Ascending aorta (tissue), 2 donors: ENCODE measurements around the gene ZP4. TPM values are rescaled to one million over a fixed set of nuclear protein-coding genes. Genes with fewer than 3 reads are reported as not detected.

Experiments
- DNase-seq, 2 donors: peaks; one replicate each; pipeline ENCODE4 v3.0.0-alpha.2; 2019; ENCODE audit warnings: low spot score in 2 of 2
- H3K27ac ChIP-seq, 2 donors: fragments of 200-600 bp; sonication (generic); one replicate each; pipeline ENCODE4 v1.5.1; 2016 to 2017; ENCODE audit warnings: mild to moderate bottlenecking in 1 of 2
- H3K27me3 ChIP-seq: fragments of 200-600 bp; sonication (generic); one replicate; pipeline ENCODE4 v1.5.1; 2017
- H3K36me3 ChIP-seq, 2 donors: fragments of 200-600 bp; sonication (generic); one replicate each; pipeline ENCODE4 v1.5.1; 2016
- H3K4me1 ChIP-seq, 2 donors: fragments of 200-600 bp; sonication (generic); one replicate each; pipeline ENCODE4 v1.5.1; 2016 to 2017; ENCODE audit warnings: mild to moderate bottlenecking in 1 of 2
- H3K4me3 ChIP-seq, 2 donors: fragments of 200-600 bp; sonication (generic); one replicate each; pipeline ENCODE4 v1.5.1; 2016 to 2017; ENCODE audit warnings: mild to moderate bottlenecking in 1 of 2
- H3K9me3 ChIP-seq, 2 donors: fragments of 200-600 bp; sonication (generic); one replicate each; pipeline ENCODE4 v1.5.1; 2016
- intact Hi-C: fragments of 100-400 bp; cut with DNase I; formaldehyde crosslinking; loops from one replicate; pipeline ENCODE4 v1.15.1; 2023
- total RNA-seq: library from RNA; depleted of rRNA; stranded (reverse); fragments of >200 nt; gene quantifications from one replicate; pipeline ENCODE4 v1.1.0, GENCODE V29; 2016
- TF ChIP-seq, protein P1 (sequence below), 3 experiments: fragments of 200-600 bp in 2 of 3; fragments of 450-650 bp in 1 of 3; sonication (generic) in 2 of 3; IDR thresholded peaks; one replicate each; pipeline ENCODE4 v1.5.1; 2016 to 2019; ENCODE audit warnings: antibody characterized with exemption in 3 of 3, mild to moderate bottlenecking in 1 of 3, moderate library complexity in 1 of 3

ZP4 gene, protein sequence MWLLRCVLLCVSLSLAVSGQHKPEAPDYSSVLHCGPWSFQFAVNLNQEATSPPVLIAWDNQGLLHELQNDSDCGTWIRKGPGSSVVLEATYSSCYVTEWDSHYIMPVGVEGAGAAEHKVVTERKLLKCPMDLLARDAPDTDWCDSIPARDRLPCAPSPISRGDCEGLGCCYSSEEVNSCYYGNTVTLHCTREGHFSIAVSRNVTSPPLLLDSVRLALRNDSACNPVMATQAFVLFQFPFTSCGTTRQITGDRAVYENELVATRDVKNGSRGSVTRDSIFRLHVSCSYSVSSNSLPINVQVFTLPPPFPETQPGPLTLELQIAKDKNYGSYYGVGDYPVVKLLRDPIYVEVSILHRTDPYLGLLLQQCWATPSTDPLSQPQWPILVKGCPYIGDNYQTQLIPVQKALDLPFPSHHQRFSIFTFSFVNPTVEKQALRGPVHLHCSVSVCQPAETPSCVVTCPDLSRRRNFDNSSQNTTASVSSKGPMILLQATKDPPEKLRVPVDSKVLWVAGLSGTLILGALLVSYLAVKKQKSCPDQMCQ
- total RNA-seq = not detected

DNA sequence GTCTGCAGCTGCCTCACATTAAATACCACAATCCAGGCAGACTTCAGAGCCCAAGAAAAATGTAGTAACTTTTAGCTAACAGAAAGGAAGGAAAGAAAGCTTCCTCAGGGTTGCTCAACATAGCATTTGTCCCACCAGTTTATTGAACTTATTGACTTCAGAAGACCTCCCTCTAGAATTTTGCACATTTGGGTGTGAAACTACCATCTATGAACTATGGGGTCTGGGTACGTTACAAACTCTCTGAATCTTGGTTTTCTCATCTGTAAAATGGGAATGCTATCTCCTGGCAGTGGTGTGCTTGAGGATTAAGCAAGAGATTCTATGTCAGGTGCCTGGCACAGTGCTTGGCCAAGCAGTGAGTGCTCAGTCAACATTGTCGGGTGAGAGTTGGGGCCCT lies at the start of gene ZP4:
Gene ZP4, minus strand, starts transcription at position 101 of the 400 bp plus-strand sequence. CDS start 287 bp downstream, outside the sequence.
- intact Hi-C loops = no loop called here
- no peaks in the 10 kb centered on the region for H3K4me1 ChIP-seq
- H3K36me3 ChIP-seq = no peaks in the 10 kb centered on the region
- no peak within 1 kb of the TSS for H3K27ac ChIP-seq
- TF ChIP-seq, protein P1, sequence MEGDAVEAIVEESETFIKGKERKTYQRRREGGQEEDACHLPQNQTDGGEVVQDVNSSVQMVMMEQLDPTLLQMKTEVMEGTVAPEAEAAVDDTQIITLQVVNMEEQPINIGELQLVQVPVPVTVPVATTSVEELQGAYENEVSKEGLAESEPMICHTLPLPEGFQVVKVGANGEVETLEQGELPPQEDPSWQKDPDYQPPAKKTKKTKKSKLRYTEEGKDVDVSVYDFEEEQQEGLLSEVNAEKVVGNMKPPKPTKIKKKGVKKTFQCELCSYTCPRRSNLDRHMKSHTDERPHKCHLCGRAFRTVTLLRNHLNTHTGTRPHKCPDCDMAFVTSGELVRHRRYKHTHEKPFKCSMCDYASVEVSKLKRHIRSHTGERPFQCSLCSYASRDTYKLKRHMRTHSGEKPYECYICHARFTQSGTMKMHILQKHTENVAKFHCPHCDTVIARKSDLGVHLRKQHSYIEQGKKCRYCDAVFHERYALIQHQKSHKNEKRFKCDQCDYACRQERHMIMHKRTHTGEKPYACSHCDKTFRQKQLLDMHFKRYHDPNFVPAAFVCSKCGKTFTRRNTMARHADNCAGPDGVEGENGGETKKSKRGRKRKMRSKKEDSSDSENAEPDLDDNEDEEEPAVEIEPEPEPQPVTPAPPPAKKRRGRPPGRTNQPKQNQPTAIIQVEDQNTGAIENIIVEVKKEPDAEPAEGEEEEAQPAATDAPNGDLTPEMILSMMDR (IDR thresholded peaks at IDR 0.05) = no peak
- DNase-seq = no peak
- no peaks in the 10 kb centered on the region for H3K9me3 ChIP-seq
- H3K27me3 ChIP-seq = no peaks in the 10 kb centered on the region
- no peak within 1 kb of the TSS for H3K4me3 ChIP-seq

DNA sequence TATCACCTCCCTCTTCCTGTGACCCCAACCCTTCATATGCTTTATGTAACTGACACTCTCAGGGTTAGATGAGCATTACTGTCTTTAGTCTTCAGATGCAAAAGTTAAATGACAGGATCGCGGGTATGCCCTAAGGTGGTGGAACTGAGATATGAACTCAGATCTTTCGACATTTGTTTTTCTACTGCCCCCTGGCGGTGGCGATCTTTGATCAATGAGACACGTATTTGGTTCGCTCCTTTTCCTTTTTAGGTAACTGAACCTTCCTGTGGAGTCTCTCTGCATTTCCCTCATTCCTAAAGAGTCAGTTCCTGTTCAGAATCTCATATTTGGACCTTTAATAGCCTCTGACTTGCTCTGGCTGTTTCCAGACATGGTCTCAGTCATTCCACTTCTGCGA lies 47.8 kb upstream of the ZP4 start:
- TF ChIP-seq, protein P1 (IDR thresholded peaks at IDR 0.05) = no peak
- intact Hi-C loops = no loop called here
- Histone ChIP-seq H3K4me3 (no peak overlapping the region), H3K27ac (no peak overlapping the region), H3K36me3 (no peaks in the 10 kb centered on the region), H3K27me3 (no peaks in the 10 kb centered on the region), H3K4me1 (no peaks in the 10 kb centered on the region), H3K9me3 (no peaks in the 10 kb centered on the region)
- no peak for DNase-seq

DNA sequence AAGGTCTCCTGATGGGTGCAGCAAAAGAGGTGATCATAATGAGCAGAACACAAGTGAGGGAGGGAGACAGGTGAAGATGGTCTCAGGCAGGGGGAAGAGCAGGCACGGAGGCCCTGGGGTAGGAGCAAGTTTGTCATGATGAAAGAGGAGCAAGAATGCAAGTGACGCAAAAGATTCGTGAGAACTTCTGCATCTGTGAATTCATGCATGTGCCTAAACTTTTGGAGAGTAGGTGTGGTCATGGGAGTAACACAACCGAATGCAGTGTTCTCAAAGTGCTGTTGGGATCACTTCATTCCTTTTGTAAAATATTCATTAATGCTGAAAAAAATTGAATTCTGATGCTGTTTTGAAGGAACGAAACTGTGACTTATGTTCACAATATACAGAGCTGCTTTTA lies 47.3 kb upstream of the ZP4 start:
- no peaks in the 10 kb centered on the region for H3K4me1 ChIP-seq
- DNase-seq = no peak
- H3K36me3 ChIP-seq = no peaks in the 10 kb centered on the region
- TF ChIP-seq, protein P1 (IDR thresholded peaks at IDR 0.05) = no peak
- no peak overlapping the region for H3K4me3 ChIP-seq
- H3K9me3 ChIP-seq = no peaks in the 10 kb centered on the region
- intact Hi-C loops = no loop called here
- no peaks in the 10 kb centered on the region for H3K27me3 ChIP-seq
- H3K27ac ChIP-seq = no peak overlapping the region

DNA sequence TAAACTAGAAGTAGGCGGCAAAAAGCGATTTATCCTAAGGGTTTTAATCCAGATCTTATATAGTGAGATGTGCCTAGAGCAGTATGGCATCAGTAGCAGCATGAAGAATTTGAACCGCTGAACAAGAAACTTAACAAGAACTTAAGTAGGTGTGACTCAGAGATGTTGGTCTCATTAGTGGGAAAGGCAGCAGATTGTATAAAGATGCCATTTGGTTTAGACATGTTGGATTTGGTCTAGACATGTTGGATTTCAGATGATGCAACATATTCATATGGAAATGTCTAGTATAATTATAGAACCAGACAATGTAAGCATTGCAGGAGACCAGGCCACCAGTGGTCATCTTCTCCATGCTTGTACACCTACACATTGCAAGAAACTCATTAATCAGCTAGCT lies 42.1 kb upstream of the ZP4 start:
- Histone ChIP-seq H3K4me1 (no peaks in the 10 kb centered on the region), H3K36me3 (no peaks in the 10 kb centered on the region), H3K27ac (no peak overlapping the region), H3K4me3 (no peak overlapping the region), H3K9me3 (no peaks in the 10 kb centered on the region), H3K27me3 (no peaks in the 10 kb centered on the region)
- intact Hi-C loops = no loop called here
- no peak for DNase-seq
- TF ChIP-seq, protein P1 (IDR thresholded peaks at IDR 0.05) = no peak

DNA sequence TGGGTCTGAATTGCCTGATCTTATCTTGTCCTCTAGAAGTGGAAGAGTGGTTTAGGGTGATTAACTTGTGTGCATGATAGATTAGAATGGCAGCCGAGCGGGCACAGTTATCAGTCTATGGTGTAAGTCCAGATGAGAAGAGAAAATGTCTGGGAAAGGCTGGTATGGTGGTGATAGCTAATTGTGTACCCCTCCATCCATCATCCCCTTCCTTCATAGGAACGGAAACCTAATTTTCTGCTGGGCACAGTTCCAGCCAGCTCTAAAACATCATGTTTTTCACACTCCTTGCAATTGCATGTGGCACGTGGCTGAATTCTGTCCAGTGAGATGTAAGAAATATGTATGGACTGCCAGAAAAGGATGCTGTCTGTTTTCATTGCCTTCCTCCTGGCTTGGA lies 40.9 kb upstream of the ZP4 start:
- DNase-seq = no peak
- Histone ChIP-seq H3K4me3 (no peak overlapping the region), H3K27me3 (no peaks in the 10 kb centered on the region), H3K36me3 (no peaks in the 10 kb centered on the region), H3K9me3 (no peaks in the 10 kb centered on the region), H3K4me1 (no peaks in the 10 kb centered on the region), H3K27ac (no peak overlapping the region)
- intact Hi-C loops = no loop called here
- TF ChIP-seq, protein P1 (IDR thresholded peaks at IDR 0.05) = no peak
